PC-3 (cell line): ENCODE measurements around the gene GRIK5.

Experiments
- CTCF ChIP-seq: fragments of 300-600 bp; sonication (generic); conservative IDR thresholded peaks from 2 replicates; pipeline ENCODE4 v1.5.1; 2017; ENCODE audit warnings: antibody characterized with exemption, low read depth, mild to moderate bottlenecking, low read length
- EZH2 ChIP-seq: fragments of 300-600 bp; sonication (generic); IDR thresholded peaks from one replicate; pipeline ENCODE4 v1.6.1; 2017; ENCODE audit warnings: antibody characterized with exemption, mild to moderate bottlenecking, low read length; ENCODE audit not compliant: unreplicated experiment

- TF ChIP-seq CTCF, result no peak
- TF ChIP-seq EZH2, result no peak
Measured at GRCh38 chr19:41984961-41985360, 85.0 kb downstream of the GRIK5 start.
